GM19043 (cell line): Measurements from ENCODE around the gene RELB.

Experiments
- ATAC-seq: cut with Tn5 transposase; IDR thresholded peaks from one replicate; pipeline ENCODE4 v1.9.1; 2021; ENCODE audit warnings: low read depth; ENCODE audit not compliant: unreplicated experiment

RELB gene

DNA sequence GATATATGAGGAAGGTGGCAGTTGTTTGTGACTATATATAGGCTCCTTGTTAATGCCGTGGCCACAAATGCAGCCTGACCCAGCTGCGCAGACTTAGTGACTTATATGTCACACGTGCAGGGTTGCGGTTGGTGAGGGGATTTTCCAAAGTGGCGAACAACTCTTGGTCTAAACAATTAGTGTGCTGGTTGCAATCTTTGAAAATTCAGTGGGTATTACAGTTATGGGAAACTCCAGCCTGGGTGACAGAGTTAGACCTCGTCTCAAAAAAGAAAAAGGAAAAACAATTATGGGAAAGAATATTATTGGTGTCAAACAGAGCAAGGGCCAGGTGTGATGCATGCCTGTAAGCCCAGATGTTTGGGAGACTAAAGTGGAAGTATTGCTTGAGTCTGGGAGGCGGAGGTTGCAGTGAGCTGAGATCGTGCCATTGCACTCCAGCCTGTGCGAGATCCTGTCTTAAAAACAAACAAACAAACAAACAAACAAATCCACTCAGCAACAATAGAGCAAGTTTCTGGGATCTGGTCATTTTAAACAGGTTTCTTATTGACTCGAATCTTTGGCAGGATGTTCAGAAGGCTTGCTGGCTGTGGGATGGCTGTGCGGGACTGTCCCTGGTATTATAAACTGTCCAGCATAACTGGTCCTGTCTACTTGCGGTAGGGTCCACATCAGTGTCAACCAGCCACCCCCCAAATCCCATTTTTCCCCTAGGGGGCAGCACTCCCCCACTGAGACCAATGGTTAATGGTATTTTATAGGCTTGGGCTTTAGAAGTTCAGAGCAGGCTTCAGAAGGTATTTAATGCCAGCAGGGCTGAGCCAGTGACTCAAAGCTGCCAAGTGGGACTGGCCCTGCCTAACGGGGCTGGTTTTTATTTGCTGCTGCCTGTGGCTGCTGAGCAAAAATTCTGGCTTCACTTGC lies 15.4 kb downstream of the RELB start:
- ATAC-seq = peak; percentile 56

DNA sequence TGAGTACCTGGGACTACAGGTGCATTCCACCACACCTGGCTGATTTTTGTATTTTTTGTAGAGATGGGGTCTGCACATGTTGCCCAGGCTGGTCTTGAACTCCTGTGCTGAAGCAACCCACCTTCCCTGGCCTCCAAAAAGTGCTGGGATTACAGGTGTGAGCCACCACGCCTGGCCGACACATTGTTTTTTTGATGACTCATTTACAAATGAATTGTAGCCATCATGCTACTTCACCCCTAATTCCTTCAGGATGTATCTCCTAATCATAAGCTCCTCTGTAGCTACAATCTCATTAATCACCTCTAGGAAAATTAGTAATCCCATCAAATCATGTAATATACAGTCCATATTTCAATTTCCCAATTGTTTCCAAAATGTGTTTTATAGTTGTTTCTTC lies 17.9 kb downstream of the RELB start:
- no peak for ATAC-seq

GRCh38 chr19:45020071-45020470 lies 18.8 kb downstream of the RELB start:
- ATAC-seq = no peak

DNA sequence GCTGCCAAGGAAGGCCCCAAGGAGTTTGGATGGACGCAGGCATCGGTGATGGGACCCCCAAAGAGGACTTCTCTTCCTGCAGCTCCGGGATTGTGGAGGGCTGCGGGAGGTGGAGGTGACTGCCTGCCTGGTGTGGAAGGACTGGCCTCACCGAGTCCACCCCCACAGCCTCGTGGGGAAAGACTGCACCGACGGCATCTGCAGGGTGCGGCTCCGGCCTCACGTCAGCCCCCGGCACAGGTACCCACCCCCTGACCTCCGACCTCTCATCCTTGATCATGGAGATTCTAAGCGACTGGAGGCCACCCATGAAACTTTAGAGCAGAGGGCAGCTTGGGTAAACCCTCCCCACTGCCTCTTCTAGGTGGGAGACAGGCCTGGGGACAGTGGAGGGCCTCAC lies 20.7 kb downstream of the RELB start:
- ATAC-seq = no peak

DNA sequence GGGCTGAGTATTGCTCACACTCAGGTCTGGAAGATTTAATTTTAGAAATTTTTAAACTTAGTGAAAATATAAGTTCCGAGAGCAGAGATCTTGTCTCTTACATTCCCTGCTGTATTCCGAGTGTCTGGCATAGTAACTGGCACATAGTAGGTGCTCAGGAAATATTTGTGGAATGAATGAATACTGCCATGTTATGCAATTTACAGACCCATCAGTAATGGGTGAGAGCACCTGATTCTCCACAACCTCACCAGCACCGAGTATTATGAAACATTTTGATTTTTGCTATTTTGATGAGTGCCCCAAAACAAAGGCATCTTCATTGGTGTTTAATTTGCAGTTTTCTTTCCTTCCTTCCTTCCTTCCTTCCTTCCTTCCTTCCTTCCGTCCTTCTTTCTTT lies 21.8 kb downstream of the RELB start:
- no peak for ATAC-seq

DNA sequence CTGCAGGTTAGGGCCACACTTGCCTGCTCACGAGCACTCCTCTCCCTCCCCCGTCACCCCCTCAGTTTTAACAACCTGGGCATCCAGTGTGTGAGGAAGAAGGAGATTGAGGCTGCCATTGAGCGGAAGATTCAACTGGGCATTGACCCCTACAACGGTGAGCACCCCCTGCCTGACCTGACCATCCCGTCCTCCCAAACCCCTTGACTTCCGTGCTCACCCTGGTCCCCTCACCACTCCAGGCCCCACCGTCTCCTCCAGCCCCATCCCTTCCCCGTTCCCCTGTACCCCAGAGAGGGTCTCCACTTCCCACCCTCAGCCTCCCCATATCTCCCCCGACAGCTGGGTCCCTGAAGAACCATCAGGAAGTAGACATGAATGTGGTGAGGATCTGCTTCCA lies 24.0 kb downstream of the RELB start:
- ATAC-seq = no peak

DNA sequence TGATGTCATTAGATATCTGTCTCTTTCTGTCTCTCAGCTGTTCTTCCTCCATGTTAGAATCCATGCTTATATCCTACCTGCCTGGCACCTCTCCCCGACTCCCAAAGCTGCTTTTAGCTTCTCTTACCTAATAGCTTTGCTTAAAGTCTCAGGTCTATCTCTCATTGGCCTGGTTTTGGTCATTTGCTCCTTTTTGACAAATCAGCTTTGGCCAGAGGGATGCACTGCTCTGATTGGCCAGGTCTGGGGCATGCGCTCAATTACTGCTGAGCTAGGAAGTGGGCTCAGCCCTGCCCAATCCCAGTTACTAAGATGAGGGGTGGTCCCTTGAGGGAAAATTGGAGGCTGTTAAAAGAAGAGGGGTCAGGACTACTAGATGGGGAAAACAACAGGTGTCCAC lies 26.1 kb downstream of the RELB start:
- no peak for ATAC-seq

- no peak for ATAC-seq
Observed at GRCh38 chr19:45030825-45031224, 29.6 kb downstream of the RELB start.

GRCh38 chr19:45032421-45032820 lies 31.2 kb downstream of the RELB start:
- ATAC-seq = no peak

GRCh38 chr19:45035755-45036154 lies 34.5 kb downstream of the RELB start:
- ATAC-seq = no peak

- ATAC-seq = no peak
Observed at GRCh38 chr19:45037393-45038169, 36.3 kb downstream of the RELB start.

DNA sequence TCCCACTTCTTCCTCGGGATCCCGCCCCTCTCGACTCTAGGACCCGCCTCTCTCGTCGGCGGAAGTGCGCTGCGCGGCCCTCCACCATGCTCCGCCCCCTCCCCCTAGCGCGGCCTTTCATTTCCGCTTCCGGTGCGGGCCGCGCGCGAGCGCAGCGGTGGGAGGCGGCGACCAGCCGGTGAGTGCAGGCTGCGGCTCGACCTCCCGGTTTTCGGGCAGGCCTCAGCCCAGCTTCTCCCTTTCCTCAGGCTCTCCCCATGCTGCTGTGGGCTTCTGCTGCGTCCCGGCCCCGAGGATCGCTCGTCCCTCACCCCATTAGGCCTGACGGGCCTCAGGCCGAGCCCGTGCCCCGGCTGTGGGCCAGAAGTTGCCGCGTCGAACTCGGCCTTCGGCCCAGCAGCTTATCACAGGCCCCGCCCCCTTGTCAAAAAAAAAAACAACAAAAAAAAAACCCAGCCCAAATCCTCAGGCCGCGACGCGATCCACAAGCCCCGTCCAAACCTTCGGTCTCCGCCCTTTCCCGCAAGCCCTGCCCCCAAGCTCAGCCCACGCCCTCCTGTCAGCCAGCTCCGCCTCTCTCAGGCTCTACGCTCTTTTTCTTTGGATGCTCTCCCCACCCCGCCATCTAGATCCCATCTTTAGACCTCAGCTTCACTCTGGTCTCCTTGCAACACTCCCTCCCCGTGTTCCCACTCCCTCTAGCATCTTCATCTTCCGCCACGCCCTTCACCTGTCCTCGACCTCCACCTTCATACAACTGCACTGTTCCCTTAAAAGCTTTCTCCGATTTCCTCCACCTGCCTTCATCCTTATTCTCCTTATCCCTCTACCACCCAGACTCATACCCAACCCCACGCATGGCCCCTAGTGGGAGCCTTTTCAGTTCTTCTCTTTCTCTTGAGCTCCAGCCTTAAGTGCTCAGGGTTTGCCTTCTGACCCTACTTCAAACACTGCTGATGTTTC lies 37.9 kb downstream of the RELB start, which contains the start of gene CLASRP:
Gene CLASRP (plus strand): TSS at position 115 of the 963 bp plus-strand sequence. CDS start 1,168 bp downstream, outside the sequence.
- peak; percentile 91 for ATAC-seq

GRCh38 chr19:45040059-45040771 lies 39.0 kb downstream of the RELB start:
- no peak for ATAC-seq

DNA sequence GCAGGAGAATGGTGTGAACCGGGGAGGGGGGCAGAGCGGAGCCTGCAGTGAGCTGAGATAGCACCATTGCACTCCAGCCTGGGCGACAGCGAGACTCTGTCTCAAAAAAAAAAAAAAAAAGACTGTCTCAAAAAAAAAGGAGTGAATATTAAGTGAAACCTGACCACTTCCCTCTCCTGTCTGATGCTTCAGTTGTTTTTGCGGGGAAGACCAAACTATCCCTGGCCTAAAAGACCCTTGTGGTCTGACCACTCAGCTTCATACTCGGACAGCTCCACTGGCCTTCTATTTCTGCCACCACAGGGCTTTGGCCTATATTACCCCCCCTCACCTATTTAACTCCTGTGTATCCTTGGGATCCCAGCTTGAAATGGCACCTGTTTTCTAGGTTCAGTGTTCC lies 39.9 kb downstream of the RELB start:
- no peak for ATAC-seq

GRCh38 chr19:45045671-45046353 lies 44.5 kb downstream of the RELB start:
- ATAC-seq = no peak

DNA sequence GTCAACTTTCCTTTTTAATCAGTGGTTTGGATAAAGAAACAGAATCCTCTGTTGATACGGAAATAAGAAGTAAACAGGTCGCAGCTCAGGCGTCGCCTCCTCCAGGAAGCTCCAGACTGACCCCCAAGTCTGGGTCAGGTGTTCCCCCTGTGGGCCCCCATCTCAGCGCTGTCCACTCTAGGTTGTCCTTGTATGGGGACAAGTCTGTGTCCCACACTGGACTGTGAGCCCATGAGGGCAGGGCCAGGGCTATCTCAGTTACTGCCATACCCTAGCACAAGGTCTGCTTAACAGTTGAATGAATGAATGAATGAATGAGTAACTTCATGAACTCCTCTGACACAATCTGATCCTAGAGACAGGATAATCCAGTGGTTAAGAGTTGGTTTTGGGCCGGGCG lies 45.1 kb downstream of the RELB start:
- ATAC-seq = no peak

DNA sequence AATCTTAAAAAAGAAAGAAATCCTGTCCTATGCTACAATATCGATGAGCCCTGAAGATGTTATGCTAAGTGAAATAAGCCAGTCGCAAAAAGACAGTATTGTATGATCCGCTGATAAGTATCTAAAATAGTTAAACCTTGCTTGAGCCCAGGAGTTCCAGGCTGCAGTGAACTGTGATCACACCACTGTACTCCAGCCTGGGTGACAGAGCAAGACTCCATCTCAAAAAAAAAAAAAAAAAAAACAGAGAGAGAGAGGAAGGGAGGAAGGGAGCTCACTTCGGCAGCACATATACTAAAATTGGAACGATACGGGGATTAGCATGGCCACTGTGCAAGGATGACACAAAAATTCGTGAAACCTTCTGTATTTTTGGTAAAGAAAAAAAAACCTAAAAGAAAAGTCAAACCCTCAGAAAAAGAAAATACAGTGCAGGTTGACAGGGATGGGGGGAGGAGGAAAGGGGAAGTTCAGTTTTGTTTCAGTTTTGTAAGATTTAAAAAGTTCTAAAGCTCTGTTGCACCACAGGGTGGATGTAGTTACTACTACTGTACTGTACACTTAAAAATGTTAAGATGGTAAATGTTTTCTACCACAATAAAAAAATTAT lies 46.0 kb downstream of the RELB start:
- ATAC-seq = no peak

DNA sequence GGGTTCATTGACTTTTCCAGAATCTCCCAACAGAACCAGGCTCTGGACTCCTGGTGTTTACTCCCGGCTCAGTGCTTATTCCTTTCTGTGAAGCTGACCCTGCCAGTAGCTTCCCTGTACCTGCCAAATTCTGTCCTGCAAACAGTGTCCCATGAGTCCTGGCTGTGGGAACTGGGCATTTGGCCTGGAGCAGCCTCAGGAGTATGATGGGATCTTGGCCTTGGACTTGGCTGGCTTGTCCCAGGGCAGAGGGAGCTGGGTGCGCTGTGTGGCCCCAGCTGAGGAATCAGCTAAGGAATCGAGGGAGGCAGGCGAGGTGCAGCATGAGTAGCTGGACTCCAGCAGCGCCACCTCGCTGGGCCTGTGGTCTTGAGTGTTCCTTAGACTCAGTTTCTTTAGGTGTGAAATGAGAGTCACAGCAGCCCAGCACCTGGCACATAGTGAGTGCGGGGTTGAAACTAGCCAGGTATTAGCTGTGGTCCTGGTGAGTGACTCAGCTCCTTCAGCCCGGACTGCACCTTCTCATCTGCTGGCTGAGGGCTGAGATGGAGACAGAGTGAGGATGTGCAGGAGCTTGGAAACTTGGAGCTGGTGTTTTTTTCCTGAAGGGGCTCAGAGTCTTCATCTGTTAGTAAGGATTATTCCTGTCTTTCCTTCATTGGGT lies 47.9 kb downstream of the RELB start:
- no peak for ATAC-seq
